Dermis lymphatic vessel endothelial cell (primary cell): ENCODE data around the gene COG8. TPM values are rescaled to one million over a fixed set of nuclear protein-coding genes. Genes with fewer than 3 reads are reported as not detected.

Source experiments
- total RNA-seq: library from RNA; depleted of rRNA; stranded (reverse); fragments of >200 nt; gene quantifications from 2 replicates; pipeline ENCODE4 v1.2.1, GENCODE V29; 2014

COG8 gene
- total RNA-seq: 21.3 and 28.6 TPM in 2 replicates

DNA sequence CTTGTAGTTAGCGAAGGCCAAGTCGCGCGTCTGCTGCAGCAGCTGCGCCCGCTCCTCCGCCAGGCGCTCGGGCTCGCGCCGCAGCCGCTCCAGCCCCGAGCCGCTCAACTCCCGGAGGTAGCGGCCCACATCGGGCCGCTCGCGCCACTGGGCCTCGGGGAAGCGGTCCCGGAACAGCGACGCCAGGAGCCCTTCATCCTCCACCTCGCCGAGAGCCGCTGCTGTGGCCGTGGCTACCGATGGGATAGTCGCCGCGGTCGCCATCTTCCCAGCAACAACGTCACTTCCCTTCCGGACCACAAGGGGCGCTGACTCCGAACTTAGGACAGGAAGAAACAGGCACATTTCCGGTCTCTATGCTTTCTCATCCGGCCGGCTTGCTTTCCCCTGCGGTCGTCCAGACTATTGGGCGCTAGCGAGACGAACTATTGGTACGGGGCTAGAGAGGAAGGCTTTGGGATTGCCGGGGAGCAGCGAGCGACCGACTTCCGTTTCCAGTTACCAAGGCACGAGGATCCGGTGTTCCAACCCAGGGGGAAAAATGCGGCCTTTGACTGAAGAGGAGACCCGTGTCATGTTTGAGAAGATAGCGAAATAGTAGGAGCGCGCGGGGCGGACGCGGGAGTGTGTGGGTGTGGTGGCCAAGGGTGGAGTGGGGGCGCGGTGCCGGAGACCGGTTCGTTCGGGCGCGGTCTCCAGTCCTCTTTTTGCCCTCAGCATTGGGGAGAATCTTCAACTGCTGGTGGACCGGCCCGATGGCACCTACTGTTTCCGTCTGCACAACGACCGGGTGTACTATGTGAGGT is at the start of gene COG8, which contains the start of gene NIP7:
Gene COG8, minus strand, starts transcription at position 276 of the 806 bp plus-strand sequence. Its CDS starts 12 bp downstream, at position 264.
Gene NIP7, plus strand, starts transcription at position 484 of the 806 bp plus-strand sequence. Its CDS starts 58 bp downstream, at position 542.

DNA sequence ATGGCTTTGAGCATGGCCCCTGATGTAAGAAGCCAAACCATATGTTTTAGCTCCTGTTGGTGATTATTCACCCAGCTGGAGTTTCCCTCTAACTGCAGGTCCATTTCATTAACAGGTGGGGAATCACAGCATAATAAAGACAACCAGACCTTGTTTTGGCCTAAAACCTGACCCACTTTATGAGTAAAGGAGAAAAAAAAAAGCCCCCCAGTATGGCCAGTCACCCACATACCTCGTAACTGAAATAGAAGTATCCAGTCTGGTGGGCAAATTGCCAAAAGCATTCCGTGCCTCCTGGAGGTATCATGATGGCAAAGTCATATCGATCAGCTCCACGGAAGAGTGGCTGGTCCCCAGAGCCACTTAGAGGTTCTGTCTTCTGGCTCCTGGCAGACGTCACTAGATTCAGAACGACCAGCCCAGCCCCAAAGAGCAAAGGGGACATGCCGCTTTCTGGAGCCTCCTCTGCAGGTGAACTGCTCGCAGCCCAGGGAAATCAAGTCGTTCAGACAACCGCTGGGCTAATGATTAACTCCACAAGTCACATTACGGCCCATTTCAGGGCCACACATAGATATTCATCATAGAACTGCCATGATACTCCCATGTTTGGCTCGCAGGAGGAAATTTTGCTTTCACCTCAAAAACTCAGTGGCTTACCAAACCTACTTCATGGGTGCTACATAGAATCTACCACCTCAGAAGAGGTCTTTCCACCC is 12.1 kb upstream of the COG8 start, which contains the start of gene TMED6:
Gene TMED6, minus strand, starts transcription at position 478 of the 719 bp plus-strand sequence. Its CDS starts 33 bp downstream, at position 445.

GRCh38 chr16:69330286-69331109 is 8.9 kb downstream of the COG8 start, which contains the start of gene PDF:
Gene PDF (minus strand): TSS chr16:69330588. CDS start chr16:69330570, 18 bp downstream.

GRCh38 chr16:69310653-69311532 is 28.5 kb downstream of the COG8 start, which contains the start of gene VPS4A:
Gene VPS4A (plus strand): TSS chr16:69311350. CDS start chr16:69311512, 162 bp downstream.

Other genes starting within 250 kb of the COG8 start
- 5.7 and 14.5 TPM in 2 replicates for gene HAS3, start 233.9 kb downstream of the COG8 start, total RNA-seq
- 70.6 and 71.3 TPM in 2 replicates for gene CHTF8, start 207.0 kb downstream of the COG8 start, total RNA-seq
- 11.3 and 12.5 TPM in 2 replicates for gene UTP4, start 206.9 kb downstream of the COG8 start, total RNA-seq
- gene SNTB2, start 152.4 kb downstream of the COG8 start, total RNA-seq: 86.2 and 98.0 TPM in 2 replicates
- 26.4 and 28.4 TPM in 2 replicates for gene VPS4A, start 28.2 kb downstream of the COG8 start, total RNA-seq
- gene PDF, start 9.0 kb downstream of the COG8 start, total RNA-seq: 6.3 and 11.3 TPM in 2 replicates
- gene NIP7, start 208 bp upstream of the COG8 start, total RNA-seq: 23.7 and 28.2 TPM in 2 replicates
- 0.09 and 0.11 TPM in 2 replicates for gene TMED6, start 12.2 kb upstream of the COG8 start, total RNA-seq
- gene TERF2, start 46.4 kb upstream of the COG8 start, total RNA-seq: 14.5 and 15.6 TPM in 2 replicates
- gene CYB5B, start 85.1 kb upstream of the COG8 start, total RNA-seq: 58.4 and 63.0 TPM in 2 replicates
- gene NFAT5, start 226.4 kb upstream of the COG8 start, total RNA-seq: 22.9 and 30.0 TPM in 2 replicates